Upper lobe of left lung (tissue), 6 donors: Measurements from ENCODE around the gene PLCL2. TPM values are rescaled to one million over a fixed set of nuclear protein-coding genes. Genes with fewer than 3 reads are reported as not detected.

Source experiments
- ATAC-seq, 2 donors: fragments of 200-7000 bp; cut with Tn5 transposase; one replicate each; pipeline ENCODE4 v1.9.1; 2022; ENCODE audit warnings: mild to moderate bottlenecking in 2 of 2, moderate library complexity in 2 of 2; ENCODE audit not compliant: low FRiP score in 2 of 2
- DNase-seq, 2 donors: peaks; one replicate each; pipeline ENCODE4 v3.0.0-alpha.2; 2019 to 2020
- H3K27ac ChIP-seq, 4 donors: fragments of 200-600 bp; sonication (generic); one replicate each; pipeline ENCODE4 v1.5.1; 2016 to 2019
- H3K27me3 ChIP-seq, 4 donors: fragments of 200-600 bp; sonication (generic); one replicate each; pipeline ENCODE4 v1.5.1; 2017 to 2019
- H3K36me3 ChIP-seq, 4 donors: fragments of 200-600 bp; sonication (generic); one replicate each; pipeline ENCODE4 v1.5.1; 2016 to 2019
- H3K4me1 ChIP-seq, 4 donors: fragments of 200-600 bp; sonication (generic); one replicate each; pipeline ENCODE4 v1.5.1; 2018 to 2019
- H3K4me3 ChIP-seq, 4 donors: fragments of 200-600 bp; sonication (generic); one replicate each; pipeline ENCODE4 v1.5.1; 2017 to 2019; ENCODE audit warnings: mild to moderate bottlenecking in 2 of 4, moderate library complexity in 1 of 4
- H3K9me3 ChIP-seq, 4 donors: fragments of 200-600 bp; sonication (generic); one replicate each; pipeline ENCODE4 v1.5.1; 2018 to 2019
- EP300 ChIP-seq, 4 donors: sonication (generic); formaldehyde crosslinking; IDR thresholded peaks; one replicate each; pipeline ENCODE4 v1.5.1; 2017; ENCODE audit warnings: antibody characterized with exemption in 4 of 4, control low read depth in 2 of 4
- POLR2A ChIP-seq, 4 donors: fragments of 450-650 bp; IDR thresholded peaks; one replicate each; pipeline ENCODE4 v1.5.1; 2016 to 2017; ENCODE audit warnings: antibody characterized with exemption in 4 of 4, mild to moderate bottlenecking in 2 of 4
- POLR2AphosphoS5 ChIP-seq, 2 donors: sonication (generic); formaldehyde crosslinking; IDR thresholded peaks; one replicate each; pipeline ENCODE4 v1.5.1; 2017; ENCODE audit warnings: antibody characterized with exemption in 2 of 2
- WGBS, 2 donors: methylation state at CpG; one replicate each; pipeline ENCODE4 v1.1.5; 2017 to 2018; 5-methylcytosine and 5-hydroxymethylcytosine counted together
- total RNA-seq, 6 donors: library from RNA; depleted of rRNA in 4 of 6; stranded (reverse); fragments of >200 nt in 4 of 6; gene quantifications; one replicate each; pipeline versions ENCODE4 v1.1.0 to v1.2.1, GENCODE V29; 2016 to 2021
- TF ChIP-seq, protein P1 (sequence below), 6 experiments: fragments of 450-650 bp in 4 of 6; fragments of 200-600 bp in 2 of 6; sonication (generic) in 2 of 6; IDR thresholded peaks; one replicate each; pipeline ENCODE4 v1.5.1; 2016 to 2019; ENCODE audit warnings: antibody characterized with exemption in 6 of 6
- donor health status: DM: no; HTN: no; CAD: no; lungs with moderate emphysema.
- donor health status: DM: no; HTN: yes; CAD: no; lungs with severe emphysema.

The PLCL2 gene
- total RNA-seq, 6 donors from 2014 or later, result 6.5 to 15.8 (median 10.7) TPM

DNA sequence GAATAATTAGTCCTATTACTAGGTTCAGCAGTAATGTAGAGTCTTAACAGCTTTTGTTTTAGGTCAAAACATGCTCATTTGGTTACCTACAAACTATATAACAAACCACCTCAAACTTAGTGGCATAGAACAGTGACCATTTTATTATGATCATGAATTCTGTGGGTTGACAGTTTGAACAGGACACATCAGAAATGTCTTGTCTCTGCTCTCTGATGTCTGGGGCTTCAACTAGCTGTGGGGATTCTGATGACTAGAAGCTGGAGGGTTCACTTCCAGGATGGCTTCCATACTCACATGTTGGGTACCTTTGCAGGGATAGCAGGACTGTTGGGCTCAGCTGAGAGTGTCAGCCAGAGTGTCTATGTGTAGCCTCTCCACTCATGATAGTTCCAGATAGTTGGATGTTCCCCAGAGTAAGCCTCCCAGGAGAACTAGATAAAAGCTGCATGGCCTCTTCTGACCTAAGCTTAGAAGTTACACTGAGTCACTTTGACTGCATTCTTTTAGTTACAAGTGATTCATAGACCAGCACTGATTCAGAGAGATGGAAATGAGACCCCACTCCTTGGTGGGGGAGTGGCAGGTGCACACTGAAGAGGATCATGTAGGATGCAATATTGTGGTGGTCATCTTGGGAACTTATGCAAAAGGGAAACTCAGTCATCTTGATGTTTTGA lies 32.6 kb downstream of the PLCL2 start:
- Histone ChIP-seq H3K27ac (no peak overlapping the region), H3K27me3 (no peaks in the 10 kb centered on the region), H3K4me1 (peaks cover 0 to 7% (median 0%) of the 10 kb centered on the region in 4 donors), H3K4me3 (no peak overlapping the region), H3K9me3 (no peaks in the 10 kb centered on the region), H3K36me3 (no peaks in the 10 kb centered on the region)
- peak in 1 of 2 donors; percentile 28 for ATAC-seq
- TF ChIP-seq, protein P1, sequence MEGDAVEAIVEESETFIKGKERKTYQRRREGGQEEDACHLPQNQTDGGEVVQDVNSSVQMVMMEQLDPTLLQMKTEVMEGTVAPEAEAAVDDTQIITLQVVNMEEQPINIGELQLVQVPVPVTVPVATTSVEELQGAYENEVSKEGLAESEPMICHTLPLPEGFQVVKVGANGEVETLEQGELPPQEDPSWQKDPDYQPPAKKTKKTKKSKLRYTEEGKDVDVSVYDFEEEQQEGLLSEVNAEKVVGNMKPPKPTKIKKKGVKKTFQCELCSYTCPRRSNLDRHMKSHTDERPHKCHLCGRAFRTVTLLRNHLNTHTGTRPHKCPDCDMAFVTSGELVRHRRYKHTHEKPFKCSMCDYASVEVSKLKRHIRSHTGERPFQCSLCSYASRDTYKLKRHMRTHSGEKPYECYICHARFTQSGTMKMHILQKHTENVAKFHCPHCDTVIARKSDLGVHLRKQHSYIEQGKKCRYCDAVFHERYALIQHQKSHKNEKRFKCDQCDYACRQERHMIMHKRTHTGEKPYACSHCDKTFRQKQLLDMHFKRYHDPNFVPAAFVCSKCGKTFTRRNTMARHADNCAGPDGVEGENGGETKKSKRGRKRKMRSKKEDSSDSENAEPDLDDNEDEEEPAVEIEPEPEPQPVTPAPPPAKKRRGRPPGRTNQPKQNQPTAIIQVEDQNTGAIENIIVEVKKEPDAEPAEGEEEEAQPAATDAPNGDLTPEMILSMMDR (IDR thresholded peaks at IDR 0.05), result no peak
- TF ChIP-seq POLR2A (IDR thresholded peaks at IDR 0.05) (no peak), EP300 (IDR thresholded peaks at IDR 0.05) (no peak), POLR2AphosphoS5 (IDR thresholded peaks at IDR 0.05) (no peak)
- no peak for DNase-seq

DNA sequence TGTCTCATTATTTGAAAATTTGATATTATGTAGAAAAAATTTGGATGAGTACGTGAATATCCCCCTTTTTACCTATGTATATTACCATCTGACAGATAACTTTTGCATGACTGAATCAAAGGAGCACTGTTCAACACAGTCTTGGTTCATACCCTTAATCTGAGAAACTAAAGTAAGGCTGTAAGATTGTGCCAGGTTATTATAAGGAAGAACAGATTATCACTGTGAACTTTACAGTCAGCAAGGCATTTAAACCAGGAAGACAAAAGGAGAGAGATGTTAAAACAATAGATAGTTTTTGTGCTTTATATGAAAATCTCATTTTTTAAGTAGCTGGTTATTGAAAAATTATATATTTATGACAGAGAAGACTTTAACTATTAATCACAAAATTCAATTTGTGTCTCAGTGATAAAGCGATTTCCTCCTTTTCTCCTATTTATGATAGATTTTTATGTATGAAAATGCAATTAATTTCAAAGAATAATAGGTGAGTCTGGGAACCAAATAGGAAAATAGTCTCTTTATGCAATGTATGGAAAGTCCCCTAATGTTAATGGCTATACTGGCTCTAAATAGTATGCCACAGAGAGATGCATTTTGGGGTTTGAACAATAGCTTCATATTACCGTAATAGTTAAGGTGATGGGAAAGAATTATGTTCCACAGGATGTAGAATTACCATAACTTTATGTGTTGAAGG lies 33.4 kb downstream of the PLCL2 start:
- no peak for ATAC-seq
- Histone ChIP-seq H3K36me3 (no peaks in the 10 kb centered on the region), H3K4me1 (peaks cover 0 to 7% (median 0%) of the 10 kb centered on the region in 4 donors), H3K27me3 (no peaks in the 10 kb centered on the region), H3K27ac (no peak overlapping the region), H3K9me3 (no peaks in the 10 kb centered on the region), H3K4me3 (no peak overlapping the region)
- WGBS, 2 donors, result 89 to 93% methylated on average over 3 of the region's 3 CpGs
- DNase-seq, result no peak
- TF ChIP-seq, protein P1 (IDR thresholded peaks at IDR 0.05), result no peak
- TF ChIP-seq POLR2AphosphoS5 (IDR thresholded peaks at IDR 0.05) (no peak), EP300 (IDR thresholded peaks at IDR 0.05) (no peak), POLR2A (IDR thresholded peaks at IDR 0.05) (no peak)

DNA sequence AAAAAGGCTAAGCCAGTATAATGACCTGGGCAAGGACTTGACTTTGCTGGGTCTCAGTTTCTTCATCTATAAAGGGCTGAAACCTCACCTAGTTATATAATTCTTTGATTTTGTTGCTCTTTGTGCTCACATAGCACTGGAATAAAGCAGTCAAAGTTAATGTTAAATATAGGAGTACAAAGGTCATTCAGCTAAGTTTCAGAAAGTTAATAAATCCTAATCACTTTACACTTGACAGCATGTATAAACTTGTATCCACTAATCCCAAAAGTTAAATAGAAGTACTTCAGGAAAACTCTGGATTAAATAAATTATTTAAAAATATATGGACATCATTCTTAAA lies 33.9 kb downstream of the PLCL2 start:
- Histone ChIP-seq H3K27ac (no peak overlapping the region), H3K9me3 (no peaks in the 10 kb centered on the region), H3K4me3 (no peak overlapping the region), H3K4me1 (peaks cover 0 to 7% (median 0%) of the 10 kb centered on the region in 4 donors), H3K36me3 (no peaks in the 10 kb centered on the region), H3K27me3 (no peaks in the 10 kb centered on the region)
- TF ChIP-seq POLR2A (IDR thresholded peaks at IDR 0.05), result no peak
- TF ChIP-seq POLR2AphosphoS5 (IDR thresholded peaks at IDR 0.05), result no peak
- no peak for TF ChIP-seq EP300 (IDR thresholded peaks at IDR 0.05)
- TF ChIP-seq, protein P1 (IDR thresholded peaks at IDR 0.05), result no peak
- DNase-seq, result no peak
- no peak for ATAC-seq

DNA sequence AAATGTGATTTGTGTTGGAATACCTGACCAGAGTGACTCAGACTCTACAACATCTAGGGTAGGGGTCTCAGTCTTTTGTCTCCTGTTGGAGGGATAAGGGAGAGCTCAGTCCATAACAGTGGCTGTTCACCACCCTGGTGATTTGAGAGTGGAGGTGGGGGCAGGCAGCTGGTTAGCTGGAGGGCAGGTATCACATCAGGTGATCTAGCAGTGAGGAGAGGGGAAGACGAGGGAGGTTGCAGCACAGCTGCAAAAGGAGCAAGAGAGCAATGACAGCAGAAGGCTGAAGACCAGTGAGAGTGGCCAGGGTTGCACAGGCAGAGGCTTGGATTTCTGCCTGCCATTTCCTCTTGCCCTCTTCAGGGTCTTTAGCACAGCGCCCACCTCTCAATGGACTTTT lies 38.4 kb downstream of the PLCL2 start:
- no peak for TF ChIP-seq POLR2A (IDR thresholded peaks at IDR 0.05)
- TF ChIP-seq, protein P1 (IDR thresholded peaks at IDR 0.05), result no peak
- no peak for TF ChIP-seq EP300 (IDR thresholded peaks at IDR 0.05)
- TF ChIP-seq POLR2AphosphoS5 (IDR thresholded peaks at IDR 0.05), result no peak
- H3K27me3 ChIP-seq, result no peaks in the 10 kb centered on the region
- no peak for DNase-seq
- H3K4me3 ChIP-seq, result no peak overlapping the region
- H3K36me3 ChIP-seq, result no peaks in the 10 kb centered on the region
- ATAC-seq, result no peak
- H3K27ac ChIP-seq, result no peak overlapping the region
- H3K9me3 ChIP-seq, result no peaks in the 10 kb centered on the region
- no peaks in the 10 kb centered on the region for H3K4me1 ChIP-seq
- WGBS, 2 donors, result 87 to 95% methylated on average over 2 of the region's 2 CpGs
